Measurements from ENCODE around the gene VIPR2.
A peak's percentile ranks its signal among the peaks of the same experiment; 100 is the strongest.

VIPR2 gene

GRCh38 chr7:159145490-159145855 lies 806 bp upstream of the VIPR2 start:
- Histone ChIP-seq H3K36me3 (ENCODE audit: insufficient read depth, low read depth, low read length) (no peaks in the 10 kb centered on the region), H3K4me3 (ENCODE audit: low read length) (peak overlapping the region; percentile 64; the same call in 1 of the 2 replicates), H3K27me3 (ENCODE audit: insufficient read depth, low read length) (peaks cover 55% of the 10 kb centered on the region), H3K4me1 (ENCODE audit: insufficient read depth, low read length) (peaks cover 33% of the 10 kb centered on the region; the same call in 1 of the 2 replicates), H3K27ac (ENCODE audit: low read length) (no peak overlapping the region), H3K9ac (ENCODE audit: low read depth, low read length) (no peak overlapping the region), H3K9me3 (ENCODE audit: insufficient read depth, low read depth, low read length) (no peaks in the 10 kb centered on the region)

GRCh38 chr7:159143780-159144757 lies 598 bp downstream of the VIPR2 start:
- H3K27ac ChIP-seq (ENCODE audit: low read length) = no peak overlapping the region
- no peaks in the 10 kb centered on the region for H3K9me3 ChIP-seq (ENCODE audit: insufficient read depth, low read depth, low read length)
- H3K4me1 ChIP-seq (ENCODE audit: insufficient read depth, low read length) = peaks cover 39% of the 10 kb centered on the region; the same call in 1 of the 2 replicates
- H3K36me3 ChIP-seq (ENCODE audit: insufficient read depth, low read depth, low read length) = peaks cover 10% of the 10 kb centered on the region; the same call in 1 of the 2 replicates
- H3K27me3 ChIP-seq (ENCODE audit: insufficient read depth, low read length) = peaks cover 55% of the 10 kb centered on the region
- H3K9ac ChIP-seq (ENCODE audit: low read depth, low read length) = peak overlapping the region; percentile 30; the same call in 1 of the 2 replicates
- H3K4me3 ChIP-seq (ENCODE audit: low read length) = peak overlapping the region; percentile 77

- Histone ChIP-seq H3K4me3 (ENCODE audit: low read length) (peak overlapping the region; percentile 77), H3K9ac (ENCODE audit: low read depth, low read length) (peak overlapping the region; percentile 30; the same call in 1 of the 2 replicates), H3K9me3 (ENCODE audit: insufficient read depth, low read depth, low read length) (no peaks in the 10 kb centered on the region), H3K27ac (ENCODE audit: low read length) (no peak overlapping the region), H3K27me3 (ENCODE audit: insufficient read depth, low read length) (peaks cover 50% of the 10 kb centered on the region), H3K4me1 (ENCODE audit: insufficient read depth, low read length) (peaks cover 39% of the 10 kb centered on the region; the same call in 1 of the 2 replicates), H3K36me3 (ENCODE audit: insufficient read depth, low read depth, low read length) (peaks cover 15% of the 10 kb centered on the region; the same call in 1 of the 2 replicates)
These were observed 1.9 kb downstream of the VIPR2 start for GRCh38 chr7:159142730-159143129.

GRCh38 chr7:159142199-159142598 lies 2.5 kb downstream of the VIPR2 start:
- Histone ChIP-seq H3K27ac (ENCODE audit: low read length) (no peak overlapping the region), H3K36me3 (ENCODE audit: insufficient read depth, low read depth, low read length) (peaks cover 15% of the 10 kb centered on the region; the same call in 1 of the 2 replicates), H3K4me1 (ENCODE audit: insufficient read depth, low read length) (peaks cover 39% of the 10 kb centered on the region; the same call in 1 of the 2 replicates), H3K27me3 (ENCODE audit: insufficient read depth, low read length) (peaks cover 48% of the 10 kb centered on the region), H3K9ac (ENCODE audit: low read depth, low read length) (no peak overlapping the region), H3K9me3 (ENCODE audit: insufficient read depth, low read depth, low read length) (no peaks in the 10 kb centered on the region), H3K4me3 (ENCODE audit: low read length) (peak overlapping the region; percentile 77; the same call in 1 of the 2 replicates)

- Histone ChIP-seq H3K27ac (ENCODE audit: low read length) (no peak overlapping the region), H3K4me1 (ENCODE audit: insufficient read depth, low read length) (peaks cover 39% of the 10 kb centered on the region; the same call in 1 of the 2 replicates), H3K9me3 (ENCODE audit: insufficient read depth, low read depth, low read length) (no peaks in the 10 kb centered on the region), H3K27me3 (ENCODE audit: insufficient read depth, low read length) (peaks cover 48% of the 10 kb centered on the region), H3K4me3 (ENCODE audit: low read length) (peak overlapping the region; percentile 36; the same call in 1 of the 2 replicates), H3K9ac (ENCODE audit: low read depth, low read length) (peak overlapping the region; percentile 57; the same call in 1 of the 2 replicates), H3K36me3 (ENCODE audit: insufficient read depth, low read depth, low read length) (peaks cover 15% of the 10 kb centered on the region; the same call in 1 of the 2 replicates)
These were observed 3.0 kb downstream of the VIPR2 start for GRCh38 chr7:159141660-159142059.

GRCh38 chr7:159141167-159141566 lies 3.5 kb downstream of the VIPR2 start:
- peak overlapping the region; percentile 57; the same call in 1 of the 2 replicates for H3K9ac ChIP-seq (ENCODE audit: low read depth, low read length)
- H3K4me1 ChIP-seq (ENCODE audit: insufficient read depth, low read length) = peaks cover 39% of the 10 kb centered on the region; the same call in 1 of the 2 replicates
- H3K27ac ChIP-seq (ENCODE audit: low read length) = peak overlapping the region; percentile 19
- H3K27me3 ChIP-seq (ENCODE audit: insufficient read depth, low read length) = peaks cover 43% of the 10 kb centered on the region
- peak overlapping the region; percentile 34; the same call in 1 of the 2 replicates for H3K4me3 ChIP-seq (ENCODE audit: low read length)
- no peaks in the 10 kb centered on the region for H3K9me3 ChIP-seq (ENCODE audit: insufficient read depth, low read depth, low read length)
- H3K36me3 ChIP-seq (ENCODE audit: insufficient read depth, low read depth, low read length) = peaks cover 15% of the 10 kb centered on the region; the same call in 1 of the 2 replicates

GRCh38 chr7:159140170-159140910 lies 4.3 kb downstream of the VIPR2 start:
- Histone ChIP-seq H3K27me3 (ENCODE audit: insufficient read depth, low read length) (peaks cover 35% of the 10 kb centered on the region), H3K27ac (ENCODE audit: low read length) (no peak overlapping the region), H3K4me1 (ENCODE audit: insufficient read depth, low read length) (peaks cover 39% of the 10 kb centered on the region; the same call in 1 of the 2 replicates), H3K9me3 (ENCODE audit: insufficient read depth, low read depth, low read length) (no peaks in the 10 kb centered on the region), H3K36me3 (ENCODE audit: insufficient read depth, low read depth, low read length) (peaks cover 15% of the 10 kb centered on the region; the same call in 1 of the 2 replicates), H3K9ac (ENCODE audit: low read depth, low read length) (no peak overlapping the region), H3K4me3 (ENCODE audit: low read length) (no peak overlapping the region)

- Histone ChIP-seq H3K9me3 (ENCODE audit: insufficient read depth, low read depth, low read length) (no peaks in the 10 kb centered on the region), H3K9ac (ENCODE audit: low read depth, low read length) (no peak overlapping the region), H3K36me3 (ENCODE audit: insufficient read depth, low read depth, low read length) (peaks cover 15% of the 10 kb centered on the region; the same call in 1 of the 2 replicates), H3K4me3 (ENCODE audit: low read length) (no peak overlapping the region), H3K27me3 (ENCODE audit: insufficient read depth, low read length) (peaks cover 31% of the 10 kb centered on the region), H3K27ac (ENCODE audit: low read length) (no peak overlapping the region), H3K4me1 (ENCODE audit: insufficient read depth, low read length) (peaks cover 39% of the 10 kb centered on the region; the same call in 1 of the 2 replicates)
These were observed 5.0 kb downstream of the VIPR2 start for GRCh38 chr7:159139639-159140038.

- Histone ChIP-seq H3K9ac (ENCODE audit: low read depth, low read length) (no peak overlapping the region), H3K36me3 (ENCODE audit: insufficient read depth, low read depth, low read length) (peaks cover 15% of the 10 kb centered on the region; the same call in 1 of the 2 replicates), H3K27me3 (ENCODE audit: insufficient read depth, low read length) (peaks cover 27% of the 10 kb centered on the region), H3K4me3 (ENCODE audit: low read length) (no peak overlapping the region), H3K27ac (ENCODE audit: low read length) (no peak overlapping the region), H3K9me3 (ENCODE audit: insufficient read depth, low read depth, low read length) (no peaks in the 10 kb centered on the region), H3K4me1 (ENCODE audit: insufficient read depth, low read length) (peaks cover 39% of the 10 kb centered on the region; the same call in 1 of the 2 replicates)
These were observed 5.5 kb downstream of the VIPR2 start for GRCh38 chr7:159139202-159139601.

GRCh38 chr7:159138508-159138907 lies 6.2 kb downstream of the VIPR2 start:
- Histone ChIP-seq H3K9ac (ENCODE audit: low read depth, low read length) (no peak overlapping the region), H3K9me3 (ENCODE audit: insufficient read depth, low read depth, low read length) (no peaks in the 10 kb centered on the region), H3K36me3 (ENCODE audit: insufficient read depth, low read depth, low read length) (peaks cover 15% of the 10 kb centered on the region; the same call in 1 of the 2 replicates), H3K27me3 (ENCODE audit: insufficient read depth, low read length) (peaks cover 20% of the 10 kb centered on the region), H3K4me3 (ENCODE audit: low read length) (no peak overlapping the region), H3K27ac (ENCODE audit: low read length) (no peak overlapping the region), H3K4me1 (ENCODE audit: insufficient read depth, low read length) (peaks cover 35% of the 10 kb centered on the region; the same call in 1 of the 2 replicates)

- Histone ChIP-seq H3K36me3 (ENCODE audit: insufficient read depth, low read depth, low read length) (peaks cover 15% of the 10 kb centered on the region; the same call in 1 of the 2 replicates), H3K9me3 (ENCODE audit: insufficient read depth, low read depth, low read length) (no peaks in the 10 kb centered on the region), H3K4me3 (ENCODE audit: low read length) (no peak overlapping the region), H3K27ac (ENCODE audit: low read length) (no peak overlapping the region), H3K27me3 (ENCODE audit: insufficient read depth, low read length) (peaks cover 14% of the 10 kb centered on the region), H3K4me1 (ENCODE audit: insufficient read depth, low read length) (peaks cover 29% of the 10 kb centered on the region; the same call in 1 of the 2 replicates), H3K9ac (ENCODE audit: low read depth, low read length) (no peak overlapping the region)
These were observed 6.8 kb downstream of the VIPR2 start for GRCh38 chr7:159137906-159138305.
